BJ (cell line): ENCODE results near the gene SNX14. TPM values are rescaled to one million over a fixed set of nuclear protein-coding genes. Genes with fewer than 3 reads are reported as not detected.

ENCODE experiments used
- CTCF ChIA-PET: fragments of 350-600 bp; formaldehyde crosslinking; extraction: SDS; loops from one replicate; lab custom pipeline; 2021; ENCODE audit warnings: antibody characterized with exemption, inconsistent platforms; lab: Yijun Ruan, JAX
- POLR2A ChIA-PET: fragments of 300-600 bp; sonication (Branson Sonifier 250); formaldehyde crosslinking; extraction: SDS; loops from one replicate; lab custom pipeline; 2021; ENCODE audit warnings: antibody characterized with exemption; lab: Charles Lee
- DNase-seq: peaks from one replicate; pipeline ENCODE4 v3.0.0-alpha.2; 2011; ENCODE audit warnings: low read depth
- H3K27me3 ChIP-seq: 2 replicates; pipeline ENCODE4 v1.6.0; 2011; ENCODE audit warnings: low read length; ENCODE audit not compliant: control insufficient read depth, insufficient read depth
- H3K36me3 ChIP-seq: 2 replicates; pipeline ENCODE4 v1.5.1; 2011; ENCODE audit warnings: low read length; ENCODE audit not compliant: control insufficient read depth, insufficient read depth
- H3K4me3 ChIP-seq: 2 replicates; pipeline ENCODE4 v1.5.1; 2011; ENCODE audit warnings: low read depth, mild to moderate bottlenecking, control low read depth, low read length
- CTCF ChIP-seq: IDR thresholded peaks from 2 replicates; pipeline ENCODE4 v1.5.1; 2011; ENCODE audit warnings: low read depth, mild to moderate bottlenecking, control low read depth, inconsistent platforms, low read length, moderate library complexity; ENCODE audit not compliant: insufficient read depth
- polyA plus RNA-seq: library from polyadenylated mRNA; depleted of rRNA; stranded (reverse); fragments of >200 nt; gene quantifications from 2 replicates; pipeline ENCODE4 v1.2.3, GENCODE V29; 2011

Gene SNX14
- polyA plus RNA-seq, 1 experiment, result 36.2 TPM

- ChIA-PET CTCF (interaction anchor here (0.6 to 3.7 kb wide), 7 partner anchors 9 to 110 kb away, joined by 3 to 22 read pairs (median 6); partner anchors contain the start of gene NT5E), POLR2A (interaction anchor here (0.5 kb wide), 2 partner anchors 15 to 179 kb away, joined by 4 to 5 read pairs; partner anchors contain the start of genes NT5E and SYNCRIP)
- TF ChIP-seq CTCF, result no peak
- Histone ChIP-seq H3K36me3 (no peaks in the 10 kb centered on the region), H3K27me3 (no peaks in the 10 kb centered on the region), H3K4me3 (no peak overlapping the region)
- DNase-seq, result peak; percentile 88
Measured at GRCh38 chr6:85464260-85464644, 129.4 kb downstream of the SNX14 start.

GRCh38 chr6:85463621-85464259 lies 129.9 kb downstream of the SNX14 start:
- Histone ChIP-seq H3K36me3 (no peaks in the 10 kb centered on the region), H3K27me3 (no peaks in the 10 kb centered on the region), H3K4me3 (no peak overlapping the region)
- no peak for DNase-seq
- no peak for TF ChIP-seq CTCF
- POLR2A ChIA-PET, result no interaction called here
- CTCF ChIA-PET, result interaction anchor here (1.3 to 3.7 kb wide), 6 partner anchors 8 to 109 kb away, joined by 3 to 22 read pairs (median 7); partner anchors contain the start of gene NT5E

- no peak for TF ChIP-seq CTCF
- DNase-seq, result no peak
- no peak overlapping the region for H3K4me3 ChIP-seq
- no peaks in the 10 kb centered on the region for H3K36me3 ChIP-seq
- ChIA-PET POLR2A (no interaction called here), CTCF (interaction anchor here (0.6 to 3.7 kb wide), 5 partner anchors 11 to 118 kb away, joined by 3 to 22 read pairs (median 8); partner anchors contain the start of gene NT5E)
- no peaks in the 10 kb centered on the region for H3K27me3 ChIP-seq
Measured at GRCh38 chr6:85462673-85463072, 131.0 kb downstream of the SNX14 start.

DNA sequence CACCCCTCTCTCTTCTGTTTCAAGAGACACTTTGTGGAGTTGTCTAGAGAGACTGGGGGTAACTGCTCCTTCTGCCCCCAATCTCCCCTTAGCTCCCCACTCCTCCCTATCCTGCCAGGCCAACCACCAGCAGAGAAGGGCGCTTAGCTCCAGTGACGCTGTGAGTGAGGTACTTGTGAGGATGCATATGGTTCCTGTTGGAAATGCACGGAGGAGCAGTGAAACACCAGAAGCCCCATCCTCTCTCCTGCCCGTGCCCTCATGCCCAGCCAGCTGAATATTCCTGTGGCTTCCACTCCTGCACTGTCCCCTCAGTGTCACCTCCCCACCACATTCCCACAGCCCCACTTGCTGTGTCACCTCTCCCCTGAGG lies 131.9 kb downstream of the SNX14 start:
- POLR2A ChIA-PET, result no interaction called here
- CTCF ChIA-PET, result interaction anchor here (1.1 to 3.7 kb wide), 4 partner anchors 10 to 22 kb away, joined by 3 to 22 read pairs (median 4); partner anchors contain the start of gene NT5E
- no peaks in the 10 kb centered on the region for H3K27me3 ChIP-seq
- TF ChIP-seq CTCF, result no peak
- no peak for DNase-seq
- no peak overlapping the region for H3K4me3 ChIP-seq
- no peaks in the 10 kb centered on the region for H3K36me3 ChIP-seq

DNA sequence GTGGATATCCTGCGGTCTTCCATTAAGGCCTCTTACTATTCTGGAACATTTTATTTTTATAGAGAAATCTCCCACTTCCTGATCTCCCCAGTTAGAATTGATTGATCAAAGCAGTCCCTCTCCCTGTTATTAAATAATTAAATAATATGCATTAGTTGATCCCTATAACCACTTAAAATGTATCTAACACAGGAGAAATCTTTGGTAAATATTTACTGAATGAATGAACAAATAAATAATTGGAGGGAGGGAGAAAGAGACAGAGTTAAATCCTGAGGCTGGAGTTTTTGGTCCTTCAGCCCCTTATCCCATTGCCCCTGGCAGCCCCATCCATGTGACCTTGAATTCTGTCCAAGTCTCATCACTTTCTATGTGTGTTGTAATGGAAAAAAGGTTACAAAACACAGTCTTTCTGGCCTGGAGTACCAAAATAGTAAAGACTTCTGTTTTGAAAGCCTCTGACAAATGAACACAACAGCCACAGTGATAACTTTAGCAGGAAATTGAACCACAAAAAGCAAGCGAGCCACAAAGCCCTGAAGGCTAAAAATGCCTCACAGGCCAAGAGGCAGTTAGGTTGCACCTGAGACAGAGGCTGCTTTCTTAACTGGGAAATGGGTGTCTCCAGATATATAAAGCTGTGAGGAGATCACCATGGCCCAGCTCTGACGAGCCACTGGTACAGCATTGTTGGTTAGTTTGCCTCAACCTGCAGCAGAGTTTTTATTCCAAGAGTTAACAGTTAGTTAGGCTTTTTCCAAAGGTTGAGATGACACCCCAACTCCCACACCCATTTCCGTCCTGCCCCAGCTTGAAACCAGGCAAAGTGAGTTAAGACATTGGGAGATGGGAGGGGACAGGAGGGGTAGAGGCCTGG lies 132.5 kb downstream of the SNX14 start:
- no peak overlapping the region for H3K4me3 ChIP-seq
- DNase-seq, result no peak
- no peaks in the 10 kb centered on the region for H3K27me3 ChIP-seq
- H3K36me3 ChIP-seq, result no peaks in the 10 kb centered on the region
- no peak for TF ChIP-seq CTCF
- CTCF ChIA-PET, result interaction anchor here (1.1 to 4.5 kb wide), 6 partner anchors 10 to 106 kb away, joined by 3 to 22 read pairs (median 10); partner anchors contain the start of gene NT5E
- POLR2A ChIA-PET, result no interaction called here
